DLD1 (cell line): ENCODE measurements around the gene JMJD8.
"Not testable (repeated sequence)": the region's sequence is repeated elsewhere in the genome, so short reads cannot be mapped to it uniquely, and the experiment has no call there.

Experiments
- in situ Hi-C: cut with HindIII; loops from 2 replicates; pipeline ENCODE4 v1.10.0; 2017; ENCODE audit warnings: low sequenced_read_pairs

JMJD8 gene

DNA sequence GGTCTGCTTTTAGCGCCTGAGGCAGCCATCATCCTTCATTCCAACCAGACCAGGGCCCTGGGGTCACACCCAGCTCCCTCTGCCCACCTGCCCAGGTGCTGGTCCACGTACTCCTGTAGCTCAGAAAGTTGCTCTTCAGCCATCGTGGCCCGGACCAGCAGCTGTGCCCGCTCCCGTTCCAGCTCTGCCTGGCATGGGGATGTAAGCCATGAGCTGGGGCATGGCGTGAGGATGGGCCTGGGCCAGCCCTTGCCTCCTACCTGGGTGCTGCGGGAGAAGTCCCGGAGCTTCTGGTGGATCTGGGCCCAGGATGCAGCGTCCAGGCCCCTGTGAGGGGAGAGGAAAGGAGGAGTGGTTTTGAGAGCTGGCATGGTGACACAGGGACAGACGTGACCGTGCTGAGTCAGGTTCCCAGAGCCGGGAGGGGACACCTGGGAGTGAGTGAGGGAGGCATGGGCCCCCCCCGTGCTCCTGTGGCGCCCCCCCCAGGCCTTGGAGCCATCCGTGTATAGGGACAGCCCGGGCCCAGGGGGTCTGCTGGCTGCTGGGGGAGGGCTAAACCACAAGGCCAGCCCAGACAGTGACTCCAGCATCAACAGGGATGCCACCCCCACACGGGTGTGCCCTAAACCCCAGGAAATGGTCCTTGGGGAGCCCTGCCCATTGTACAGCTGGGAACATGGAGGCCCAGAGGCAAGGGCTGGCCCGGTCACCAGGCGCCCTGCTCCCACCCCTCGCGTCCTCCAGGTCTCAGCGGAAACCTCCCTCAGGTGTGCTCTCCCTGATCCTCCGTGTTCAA lies 38.9 kb upstream of the JMJD8 start:
- in situ Hi-C loops: no loop called here

DNA sequence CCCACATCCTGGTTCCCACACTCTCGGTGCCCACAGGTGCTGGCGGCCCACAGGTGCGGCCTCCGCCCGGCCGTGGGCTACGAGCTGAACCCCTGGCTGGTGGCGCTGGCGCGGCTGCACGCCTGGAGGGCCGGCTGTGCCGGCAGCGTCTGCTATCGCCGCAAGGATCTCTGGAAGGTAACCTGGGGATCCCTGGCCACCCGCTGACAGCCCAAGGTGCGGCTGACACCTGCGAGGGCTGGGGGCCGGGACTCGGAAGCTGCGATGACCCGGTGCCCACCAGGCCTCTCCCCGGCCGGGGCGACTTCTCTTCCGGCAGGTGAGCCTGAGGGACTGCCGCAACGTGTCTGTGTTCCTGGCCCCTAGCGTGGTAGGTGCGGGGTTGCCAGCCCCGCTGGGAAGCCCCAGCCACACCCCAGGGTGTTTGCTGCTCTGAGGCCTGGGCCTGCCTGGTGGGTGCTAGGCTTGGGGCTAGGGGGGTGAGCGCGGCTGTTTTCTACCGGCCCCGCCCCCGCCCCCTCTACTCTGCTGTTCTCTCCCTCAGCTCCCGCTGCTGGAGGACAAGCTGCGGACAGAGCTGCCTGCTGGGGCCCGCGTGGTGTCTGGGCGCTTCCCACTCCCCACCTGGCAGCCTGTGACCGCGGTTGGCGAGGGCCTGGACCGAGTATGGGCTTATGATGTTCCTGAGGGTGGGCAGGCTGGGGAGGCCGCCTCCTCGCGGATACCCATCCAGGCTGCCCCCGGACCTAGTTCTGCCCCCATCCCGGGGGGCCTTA lies 37.8 kb upstream of the JMJD8 start:
- in situ Hi-C loops: no loop called here

DNA sequence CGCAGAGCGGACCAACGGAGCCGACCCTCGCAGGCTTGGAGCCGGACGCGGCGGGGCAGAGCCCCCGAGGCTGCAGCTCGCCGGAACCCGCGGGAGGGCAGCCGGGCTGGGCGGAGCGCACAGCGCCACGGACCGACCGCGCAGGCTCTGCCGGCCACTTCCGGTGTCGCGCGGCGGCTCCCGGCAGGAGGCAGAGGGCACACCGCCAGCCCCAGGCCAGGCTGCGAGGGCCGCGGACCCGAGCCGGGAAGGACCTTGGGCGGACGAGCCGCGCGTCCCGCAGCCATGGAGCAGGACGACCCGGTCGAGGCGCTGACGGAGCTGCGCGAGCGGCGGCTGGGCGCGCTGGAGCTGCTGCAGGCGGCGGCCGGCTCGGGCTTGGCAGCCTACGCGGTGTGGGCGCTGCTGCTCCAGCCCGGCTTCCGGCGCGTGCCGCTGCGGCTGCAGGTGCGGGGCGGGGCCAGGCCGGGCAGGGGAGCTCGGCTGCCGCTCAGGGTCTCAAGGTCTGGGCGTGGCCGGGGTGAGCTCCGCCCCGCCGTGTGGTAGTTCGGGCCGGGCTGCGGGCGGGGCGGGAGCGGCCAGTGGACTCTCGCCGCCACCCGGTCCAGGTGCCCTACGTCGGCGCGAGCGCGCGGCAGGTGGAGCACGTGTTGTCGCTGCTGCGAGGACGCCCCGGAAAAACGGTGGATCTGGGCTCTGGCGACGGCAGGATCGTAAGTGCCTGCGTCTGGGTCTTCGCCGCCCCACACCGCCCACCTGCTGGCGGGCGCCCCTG lies 37.0 kb upstream of the JMJD8 start, which contains the start of gene ANTKMT:
TSS of gene ANTKMT (plus strand) at position 157 of the 775 bp plus-strand sequence. CDS start at position 286, 129 bp downstream.
- in situ Hi-C loops: no loop called here

DNA sequence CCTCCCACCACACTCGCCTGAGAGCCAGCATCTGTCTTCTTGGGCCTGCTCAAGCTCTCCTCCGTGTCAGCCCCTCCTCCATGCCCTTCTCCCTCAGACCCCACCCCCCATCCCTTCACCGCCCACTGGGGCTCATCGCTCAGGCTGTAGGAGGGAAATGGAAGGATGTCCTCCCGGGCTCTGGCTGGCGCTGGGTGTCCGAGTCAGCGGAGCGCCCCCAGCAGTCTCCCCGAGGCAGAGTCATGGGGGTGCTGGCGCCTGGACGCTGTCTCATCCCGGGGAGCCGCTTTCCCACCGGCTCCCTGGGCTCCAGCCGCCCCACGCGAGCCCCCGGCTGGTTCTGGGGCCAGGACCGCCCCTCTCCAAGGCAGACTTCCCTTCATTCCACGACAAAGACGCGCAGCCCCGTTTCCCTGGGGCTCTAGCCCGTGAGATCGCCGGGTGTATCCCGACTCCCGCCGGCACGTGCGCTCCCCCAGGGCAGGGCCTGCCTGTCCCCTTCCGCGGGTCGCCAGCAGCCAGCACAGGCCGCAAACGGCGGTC lies 36.4 kb upstream of the JMJD8 start:
- in situ Hi-C loops: no loop called here

DNA sequence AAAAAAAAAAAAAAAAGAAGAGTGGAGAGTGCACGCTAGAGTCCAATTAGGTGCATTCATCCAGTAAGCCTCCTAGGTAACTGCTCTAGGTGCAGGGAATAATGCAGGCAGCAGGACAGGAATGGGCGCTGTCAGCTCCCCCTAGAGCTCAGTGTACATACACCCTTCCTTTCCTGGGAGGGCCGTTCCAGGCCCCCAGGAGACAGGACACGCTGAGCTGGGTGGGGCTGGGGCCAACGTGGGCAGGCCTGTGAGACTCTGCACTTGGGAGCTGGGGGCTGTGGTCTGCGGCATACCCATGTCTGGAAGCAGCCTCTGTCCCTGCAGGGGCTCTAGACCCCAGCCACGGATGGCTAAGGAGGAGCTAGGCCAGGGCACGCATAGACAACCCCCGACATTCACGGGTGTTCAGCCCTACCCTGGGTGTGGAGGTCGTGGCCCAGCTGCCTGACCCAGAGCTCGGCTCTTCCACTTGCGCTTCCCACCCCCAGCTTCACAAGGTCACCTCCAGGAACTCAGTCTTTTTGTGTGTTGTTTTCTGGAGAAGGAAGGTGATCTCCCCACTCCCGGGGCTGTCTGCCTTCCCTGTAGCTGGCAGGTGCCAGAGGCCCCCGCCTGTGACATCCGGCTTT lies 35.8 kb upstream of the JMJD8 start:
- in situ Hi-C loops: no loop called here

DNA sequence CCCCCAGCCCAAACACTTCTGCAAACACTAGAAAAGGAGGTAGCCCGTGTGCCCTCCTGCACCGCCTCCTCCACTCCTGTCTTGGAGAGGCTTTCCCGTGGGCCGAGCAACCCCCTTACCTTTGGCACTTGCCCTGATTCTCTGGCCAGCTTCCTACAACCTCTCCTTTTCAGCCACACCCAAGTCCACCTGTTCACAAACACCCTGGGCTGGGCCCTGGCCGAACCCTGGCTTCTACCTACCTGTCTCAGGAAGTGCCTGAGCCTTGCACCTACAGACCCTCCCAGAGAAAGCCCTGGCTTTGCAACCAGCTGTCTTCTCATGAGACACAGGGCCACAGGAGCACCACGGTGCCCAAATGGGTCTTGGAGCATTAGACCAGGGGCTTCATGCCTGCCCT lies 34.8 kb upstream of the JMJD8 start:
- in situ Hi-C loops: no loop called here

DNA sequence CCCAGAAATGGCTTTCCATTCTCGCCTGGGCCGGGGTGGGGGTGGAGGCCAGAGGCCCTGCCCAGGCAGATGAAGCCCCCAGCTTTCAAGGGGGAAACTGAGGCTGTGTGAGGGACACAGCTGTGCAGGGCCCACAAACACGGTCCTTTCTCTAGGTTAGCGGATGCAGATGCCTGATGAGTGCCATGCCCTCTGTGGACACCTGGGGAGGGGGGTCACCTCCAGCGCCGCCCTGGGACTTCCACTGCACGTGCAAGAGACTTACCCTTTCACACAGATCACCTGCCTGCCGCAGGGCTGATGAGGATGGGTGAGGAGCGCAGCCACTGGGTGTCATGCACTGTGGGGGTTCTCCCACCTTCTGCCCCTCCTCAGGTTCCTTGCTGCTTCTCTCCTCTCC lies 34.3 kb upstream of the JMJD8 start:
- in situ Hi-C loops: no loop called here

DNA sequence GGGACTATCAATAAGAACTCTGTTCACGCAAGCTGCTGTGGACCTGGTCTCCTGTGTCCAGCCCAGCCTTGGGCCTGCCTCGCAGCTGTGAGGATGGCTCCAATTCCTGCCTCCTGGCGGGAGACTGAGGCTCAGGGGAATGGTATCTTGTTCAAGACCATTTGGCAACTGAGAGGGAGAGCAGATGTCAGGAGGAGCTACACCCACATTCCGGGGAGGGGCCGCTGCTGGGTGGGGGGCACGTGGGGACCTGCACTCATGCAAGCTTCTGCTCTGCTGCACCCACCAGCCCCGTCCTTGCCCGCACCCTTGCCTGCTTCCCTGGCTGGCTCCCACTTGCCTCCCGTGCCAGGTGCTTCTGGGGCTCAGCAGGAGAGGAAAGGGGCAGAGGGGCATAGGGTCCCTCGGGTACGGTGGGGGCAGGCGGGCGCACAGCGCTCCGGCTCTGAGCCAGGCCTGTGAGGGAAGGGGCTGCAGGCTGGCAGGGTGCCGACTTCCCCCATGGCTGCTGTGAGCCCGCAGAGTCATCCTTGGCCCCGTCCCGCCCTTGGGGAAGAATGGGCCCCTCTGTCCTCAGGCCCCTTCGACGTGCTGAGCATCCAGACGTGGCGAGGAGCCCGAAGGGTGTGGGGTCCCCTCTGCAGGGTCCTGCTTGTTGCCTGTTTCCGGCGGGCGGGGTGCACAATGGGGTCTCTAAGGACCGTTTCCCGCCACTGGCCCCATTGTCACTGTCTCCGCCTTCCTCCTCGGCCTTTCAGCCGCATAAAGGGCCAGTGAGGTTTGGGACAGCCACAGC lies 33.5 kb upstream of the JMJD8 start:
- in situ Hi-C loops: no loop called here

DNA sequence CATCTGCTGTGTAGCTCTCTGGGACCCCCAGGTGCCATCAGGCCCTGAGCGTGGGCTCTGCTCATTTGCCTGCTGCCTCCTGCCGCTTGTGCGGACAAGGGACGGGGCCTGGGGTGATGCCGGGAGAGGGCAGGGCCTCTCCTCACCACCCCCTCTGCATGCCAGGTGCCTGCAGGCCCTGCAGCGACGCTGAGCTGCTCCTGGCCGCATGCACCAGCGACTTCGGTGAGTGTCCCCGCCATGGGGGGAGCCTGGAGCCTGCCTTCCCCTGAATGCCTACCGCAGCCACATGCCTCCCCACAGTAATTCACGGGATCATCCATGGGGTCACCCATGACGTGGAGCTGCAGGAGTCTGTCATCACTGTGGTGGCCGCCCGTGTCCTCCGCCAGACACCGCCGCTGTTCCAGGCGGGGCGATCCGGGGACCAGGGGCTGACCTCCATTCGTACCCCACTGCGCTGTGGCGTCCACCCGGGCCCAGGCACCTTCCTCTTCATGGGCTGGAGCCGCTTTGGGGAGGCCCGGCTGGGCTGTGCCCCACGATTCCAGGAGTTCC lies 32.7 kb upstream of the JMJD8 start:
- in situ Hi-C loops: no loop called here

DNA sequence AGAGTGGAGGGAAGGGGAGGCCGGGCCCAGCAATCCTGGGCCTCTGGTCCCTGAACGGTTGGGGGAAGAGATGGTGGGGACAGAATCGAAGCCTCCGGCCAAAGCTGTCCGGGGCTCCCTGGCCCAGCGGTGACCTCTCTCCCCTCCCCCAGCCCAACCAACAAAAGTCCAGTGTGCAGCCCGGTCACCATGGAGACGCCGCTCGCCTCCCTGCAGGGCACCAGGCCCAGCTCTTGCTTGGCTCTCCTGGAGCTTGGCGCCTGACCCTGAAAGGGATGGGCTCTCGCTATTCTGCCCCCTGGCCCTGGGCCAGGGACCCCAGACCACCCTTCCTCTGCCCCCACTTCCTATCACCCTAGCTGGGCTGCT lies 32.0 kb upstream of the JMJD8 start:
- in situ Hi-C loops: no loop called here

DNA sequence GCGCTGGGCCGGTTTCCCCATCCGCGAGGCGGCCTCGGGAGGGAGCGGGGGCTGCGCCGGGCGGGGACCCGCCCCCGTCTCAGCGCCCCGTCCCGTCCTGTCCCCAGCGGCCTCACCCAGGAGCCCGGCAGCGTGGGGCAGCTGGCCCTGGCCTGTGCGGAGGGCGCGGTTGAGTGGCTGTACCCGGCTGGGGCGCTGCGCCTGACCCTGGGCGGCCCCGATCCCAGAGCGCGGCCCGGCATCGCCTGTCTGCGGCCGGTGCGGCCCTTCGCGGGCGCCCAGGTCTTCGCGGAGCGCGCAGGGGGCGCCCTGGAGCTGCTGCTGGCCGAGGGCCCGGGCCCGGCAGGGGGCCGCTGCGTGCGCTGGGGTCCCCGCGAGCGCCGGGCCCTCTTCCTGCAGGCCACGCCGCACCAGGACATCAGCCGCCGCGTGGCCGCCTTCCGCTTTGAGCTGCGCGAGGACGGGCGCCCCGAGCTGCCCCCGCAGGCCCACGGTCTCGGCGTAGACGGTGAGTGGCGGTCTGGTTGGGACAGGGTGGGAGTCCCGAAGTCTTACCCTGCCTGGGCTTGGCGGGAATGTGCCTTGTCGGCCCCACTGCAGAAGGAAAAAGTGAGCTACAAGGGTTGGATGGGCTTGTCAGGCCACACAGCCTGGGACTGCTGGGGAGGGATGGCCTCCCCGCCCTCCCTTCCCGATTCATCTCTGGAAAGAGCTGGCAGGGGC lies 31.5 kb upstream of the JMJD8 start:
- in situ Hi-C loops: no loop called here

DNA sequence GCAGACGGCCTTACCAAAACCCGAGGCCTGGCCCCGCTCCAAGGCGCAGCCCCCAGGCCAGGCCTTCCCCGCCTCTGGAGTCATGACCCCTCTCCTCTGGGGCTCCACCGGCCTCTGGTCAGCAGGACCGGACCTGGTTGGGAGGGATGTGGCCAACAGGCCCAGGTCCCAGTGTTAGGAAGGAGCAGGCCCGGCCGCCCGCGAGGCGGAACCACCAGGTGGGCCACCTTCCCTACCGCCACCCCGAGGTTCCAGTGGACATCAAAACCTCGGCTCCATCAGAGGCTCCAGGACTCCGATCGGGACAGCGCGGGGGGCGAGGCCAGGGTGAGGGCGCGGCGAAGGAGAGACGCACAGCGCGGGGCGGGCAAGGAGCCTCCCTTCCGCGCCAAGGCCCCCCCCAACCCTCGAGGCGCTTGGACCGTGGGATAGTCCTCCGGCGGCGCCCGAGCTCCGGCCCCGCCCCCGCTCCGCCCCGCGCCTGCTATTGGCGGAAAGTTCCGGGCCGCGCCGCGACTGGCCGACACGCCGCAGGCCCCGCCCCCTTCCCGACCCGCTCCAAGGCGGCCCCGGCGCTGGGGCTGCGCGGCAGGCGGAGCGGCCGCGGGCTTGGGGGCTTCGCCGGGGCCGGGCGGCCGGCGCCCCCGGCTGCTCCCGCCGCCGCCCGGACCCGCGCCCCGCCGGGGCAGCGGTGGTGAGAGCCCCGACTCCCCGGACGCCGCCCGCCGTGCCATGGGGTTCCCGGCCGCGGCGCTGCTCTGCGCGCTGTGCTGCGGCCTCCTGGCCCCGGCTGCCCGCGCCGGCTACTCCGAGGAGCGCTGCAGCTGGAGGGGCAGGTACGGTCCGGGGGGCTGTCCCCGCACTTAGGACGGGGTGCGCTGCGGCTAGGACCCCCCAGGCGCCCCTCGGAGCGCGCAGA lies 30.7 kb upstream of the JMJD8 start, which contains the start of gene METRN:
TSS of gene METRN (plus strand) at position 561 of the 919 bp plus-strand sequence. CDS start at position 733, 172 bp downstream.
- in situ Hi-C loops: no loop called here

DNA sequence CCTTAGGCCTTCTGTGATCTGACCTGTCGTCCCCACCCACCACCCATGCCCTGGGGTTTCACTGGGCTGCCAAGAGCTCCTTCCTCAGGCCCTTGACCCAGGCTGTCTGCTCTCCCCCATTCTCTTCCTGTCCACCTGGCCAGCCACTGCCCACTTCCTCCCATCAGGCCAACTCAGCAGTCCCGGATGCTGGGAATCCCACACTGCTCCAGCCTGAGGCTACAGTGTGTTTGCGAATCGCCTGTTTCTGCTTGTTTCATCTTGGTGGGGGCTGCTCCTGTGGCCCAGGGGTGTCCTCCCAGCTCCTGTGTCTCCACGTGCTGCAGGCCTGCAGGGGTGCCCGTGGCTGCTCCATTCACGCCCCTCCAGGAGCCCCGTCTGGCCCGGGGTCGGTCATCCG lies 29.9 kb upstream of the JMJD8 start:
- in situ Hi-C loops: no loop called here

DNA sequence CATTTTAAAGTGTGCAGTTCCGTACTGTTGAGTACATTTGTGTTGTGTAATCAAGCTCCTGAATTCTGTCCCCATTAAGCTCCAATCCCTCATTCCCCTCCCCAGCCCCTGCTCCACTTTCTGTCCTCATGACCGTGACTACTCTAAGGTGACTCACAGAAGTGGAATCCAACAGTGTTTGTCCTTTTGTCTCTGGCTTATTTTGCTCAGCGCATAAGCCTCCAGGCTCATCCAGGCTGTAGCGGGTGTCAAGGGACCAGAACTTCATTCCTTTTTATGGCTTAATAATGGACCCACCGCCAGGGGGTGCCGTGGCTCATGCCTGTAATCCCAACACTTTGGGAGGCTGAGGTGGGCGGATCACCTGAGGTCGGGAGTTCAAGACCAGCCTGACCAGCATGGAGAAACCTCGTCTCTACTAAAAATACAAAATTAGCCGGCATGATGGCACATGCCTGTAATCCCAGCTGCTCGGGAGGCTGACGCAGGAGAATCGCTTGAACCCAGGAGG lies 28.7 kb upstream of the JMJD8 start:
- in situ Hi-C loops: not testable (repeated sequence)

DNA sequence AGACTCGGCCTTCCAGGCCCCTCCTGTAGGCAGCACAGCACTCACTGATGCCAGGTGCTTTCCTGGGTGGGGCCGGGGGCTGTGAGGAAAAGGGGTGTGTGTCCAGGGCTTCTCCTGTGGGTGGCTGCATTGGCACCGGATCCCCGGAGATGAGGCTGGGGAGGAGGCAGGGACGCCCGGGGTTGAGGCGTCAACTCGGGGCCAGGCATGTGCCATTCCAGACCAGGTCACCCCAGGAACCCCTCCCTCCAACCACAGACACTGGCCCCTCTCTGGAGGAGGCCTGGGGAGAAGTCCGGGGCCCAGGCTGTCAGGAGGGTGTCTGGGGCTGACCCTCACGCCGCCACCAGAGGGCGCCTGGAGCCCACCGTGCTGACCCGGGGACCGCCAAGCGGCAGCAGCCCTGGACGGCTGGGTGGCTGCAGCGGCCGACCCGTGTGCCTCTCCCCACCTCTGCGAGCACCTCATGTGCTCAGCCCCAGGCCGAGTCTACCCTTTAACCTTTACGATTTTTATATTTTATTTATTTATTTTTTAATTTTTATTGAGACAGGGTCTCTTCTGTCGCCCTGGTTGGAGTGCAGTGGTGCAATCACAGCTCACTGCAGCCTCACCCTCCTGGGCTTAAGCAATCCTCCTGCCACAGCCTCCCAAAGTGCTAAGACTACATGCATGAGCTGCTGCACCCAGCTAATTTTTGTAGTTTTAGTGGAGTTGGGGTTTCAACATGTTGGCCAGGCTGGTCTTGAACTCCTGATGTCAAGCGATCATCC lies 27.6 kb upstream of the JMJD8 start:
- in situ Hi-C loops: no loop called here

DNA sequence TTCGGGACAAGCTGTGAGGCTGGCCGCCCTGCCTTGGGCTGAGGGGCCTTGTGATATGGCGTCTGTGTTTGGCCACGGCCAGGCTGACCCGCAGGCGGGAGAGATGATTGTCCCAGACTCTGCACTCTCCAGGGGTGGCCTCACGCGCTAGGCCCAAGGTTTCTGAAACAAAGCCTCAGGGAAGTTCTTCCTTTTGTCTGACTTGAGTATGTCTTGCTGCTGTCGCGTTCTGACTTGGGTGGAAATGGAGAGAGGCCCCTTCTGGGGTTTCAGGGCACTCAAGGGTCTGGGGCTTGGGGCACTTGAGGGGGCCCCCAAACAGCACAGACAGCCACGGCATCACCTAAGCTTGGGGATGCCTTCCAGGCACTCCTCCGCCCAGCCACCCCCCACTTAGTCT lies 26.9 kb upstream of the JMJD8 start:
- in situ Hi-C loops: no loop called here
